GM21723 (cell line): Measurements from ENCODE around the gene FRMD4A.

ENCODE experiments used
- ATAC-seq: cut with Tn5 transposase; IDR thresholded peaks from one replicate; pipeline ENCODE4 v1.9.1; 2021; ENCODE audit warnings: mild to moderate bottlenecking, moderate library complexity; ENCODE audit not compliant: unreplicated experiment

The FRMD4A gene

DNA sequence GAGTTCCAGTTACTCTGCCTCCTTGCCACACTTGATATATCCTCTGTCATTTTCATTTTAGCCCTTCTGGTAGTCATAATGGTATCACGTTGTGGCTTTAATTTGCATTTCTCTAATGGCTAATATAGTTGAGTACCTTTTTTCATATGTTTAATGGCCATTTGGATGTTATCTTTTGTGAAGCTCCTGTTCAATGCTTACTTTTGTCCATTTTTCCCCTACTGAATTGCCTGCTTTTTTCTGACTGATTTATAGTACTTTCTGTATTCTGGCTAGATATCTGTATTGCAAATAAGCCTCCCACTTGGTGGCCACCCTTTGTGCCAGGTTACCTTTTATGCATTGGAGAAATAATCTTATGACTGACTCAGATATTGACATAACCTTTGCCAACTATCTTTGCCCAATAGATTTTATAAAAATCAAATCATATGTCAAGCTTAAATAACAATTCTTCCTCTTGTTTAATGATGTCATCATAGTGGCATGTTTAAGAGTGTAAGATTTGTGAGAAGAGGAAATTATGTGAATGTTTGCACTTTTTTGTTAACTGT lies 693.3 kb downstream of the FRMD4A start:
- no peak for ATAC-seq

- ATAC-seq: no peak
These were observed 693.9 kb downstream of the FRMD4A start for GRCh38 chr10:13636776-13637175.

- ATAC-seq: no peak
These were observed 696.5 kb downstream of the FRMD4A start for GRCh38 chr10:13634207-13634606.

DNA sequence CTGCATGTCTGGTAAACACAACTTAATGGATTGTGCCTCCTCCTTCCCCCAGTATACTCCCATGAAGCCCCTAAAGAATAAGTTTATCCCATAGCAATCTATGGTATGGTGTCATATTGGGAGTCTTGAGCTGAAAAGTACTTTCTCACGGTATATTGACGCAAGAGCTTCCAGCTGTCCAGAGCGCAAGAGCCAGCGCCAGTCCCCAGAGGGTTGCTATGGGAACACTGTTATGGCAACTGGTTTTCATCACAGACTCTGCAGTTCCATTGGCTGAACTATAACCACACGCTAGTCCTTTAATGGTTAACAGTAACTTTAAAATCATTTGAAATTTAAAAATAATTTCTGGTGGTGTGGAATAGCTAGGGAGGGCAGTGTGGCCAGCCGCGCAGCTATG lies 697.0 kb downstream of the FRMD4A start:
- ATAC-seq: no peak

DNA sequence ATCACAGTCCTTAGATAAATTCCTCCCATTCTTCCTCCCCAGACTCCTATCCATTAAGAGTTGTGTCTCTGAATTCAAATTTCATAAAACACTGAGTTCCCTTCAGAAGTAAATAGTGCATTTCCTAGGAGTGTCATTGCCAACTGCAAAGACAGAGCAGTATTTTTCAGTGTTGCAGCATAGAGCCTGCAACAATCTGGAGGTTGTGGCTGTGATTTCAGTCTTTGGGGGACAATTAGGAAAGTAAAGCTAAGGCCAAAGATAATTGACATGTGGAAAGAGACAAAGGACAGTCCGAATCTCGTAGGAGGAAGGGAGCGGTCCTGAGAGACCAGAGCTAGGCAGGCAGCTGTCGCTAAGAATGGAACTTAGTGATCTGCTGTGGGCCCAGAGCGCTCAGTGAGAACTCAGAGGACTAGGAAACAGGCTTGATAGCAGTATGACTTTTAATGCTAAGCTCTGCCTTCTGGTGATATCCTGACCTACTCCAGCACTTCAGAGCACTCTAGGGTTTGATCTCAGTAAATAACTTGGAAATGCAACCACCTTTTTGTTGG lies 697.8 kb downstream of the FRMD4A start:
- ATAC-seq: no peak

DNA sequence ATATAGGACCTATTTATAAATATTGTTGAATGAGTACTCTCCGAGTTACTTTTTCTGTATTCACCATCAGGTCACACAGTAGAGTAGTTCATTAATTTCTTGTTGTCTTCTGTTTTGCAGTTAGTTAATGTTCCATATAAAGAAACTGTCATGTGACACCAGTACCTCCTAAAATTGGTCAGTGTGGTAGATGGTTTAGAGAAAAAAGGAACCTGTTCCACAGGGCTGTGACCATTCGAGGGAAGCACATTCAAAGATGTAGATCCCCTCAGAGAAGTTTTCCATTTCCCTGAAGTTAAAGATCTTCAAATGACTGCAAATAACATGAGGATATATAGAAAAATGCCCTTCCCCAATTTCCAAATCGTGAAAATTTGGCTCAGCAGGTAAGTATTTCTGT lies 698.3 kb downstream of the FRMD4A start:
- ATAC-seq: no peak

- no peak for ATAC-seq
These were observed 699.1 kb downstream of the FRMD4A start for GRCh38 chr10:13631594-13631993.

DNA sequence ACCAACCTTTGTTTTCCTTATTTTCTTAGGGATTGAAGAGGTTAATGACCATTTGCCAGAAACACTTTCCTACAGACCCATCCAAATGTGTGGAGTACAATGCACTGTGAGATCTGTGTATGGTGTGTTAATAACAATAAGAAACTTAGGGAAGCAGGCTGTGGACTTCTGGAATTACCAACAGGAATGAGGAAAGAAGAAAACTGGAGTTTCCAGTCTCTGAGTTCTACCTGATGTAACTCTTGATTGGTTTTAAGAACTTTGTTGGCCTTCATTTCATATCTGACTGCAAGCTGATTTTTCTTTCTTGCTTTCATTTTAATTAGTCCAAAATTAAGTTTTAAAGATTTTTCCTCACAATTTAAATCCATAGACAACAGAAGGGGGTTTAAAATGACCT lies 700.5 kb downstream of the FRMD4A start:
- no peak for ATAC-seq

DNA sequence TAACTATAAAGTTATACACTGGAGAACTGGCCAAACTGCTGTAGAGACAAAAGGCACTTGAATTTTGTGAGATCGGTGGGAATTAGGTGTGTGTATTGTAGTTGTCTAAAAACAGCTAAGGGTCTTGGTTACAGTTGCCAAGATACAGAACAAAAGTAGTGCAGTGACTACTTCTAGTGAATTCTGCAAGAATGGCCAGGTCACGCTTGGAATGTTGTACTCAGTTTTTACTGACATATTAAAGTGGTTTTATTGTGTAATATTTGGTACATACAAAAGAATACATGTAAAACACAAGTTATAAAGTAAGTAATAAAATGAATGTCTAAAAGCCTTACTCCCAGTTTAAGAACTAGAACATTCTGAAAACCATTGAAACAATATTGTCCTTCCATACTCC lies 701.6 kb downstream of the FRMD4A start:
- ATAC-seq: no peak

- no peak for ATAC-seq
These were observed 702.1 kb downstream of the FRMD4A start for GRCh38 chr10:13628661-13629060.

- ATAC-seq: no peak
These were observed 703.0 kb downstream of the FRMD4A start for GRCh38 chr10:13627459-13628310.

GRCh38 chr10:13624630-13625029 lies 706.1 kb downstream of the FRMD4A start:
- no peak for ATAC-seq

GRCh38 chr10:13621931-13622330 lies 708.8 kb downstream of the FRMD4A start:
- ATAC-seq: no peak

- ATAC-seq: no peak
These were observed 713.6 kb downstream of the FRMD4A start for GRCh38 chr10:13617116-13617515.

DNA sequence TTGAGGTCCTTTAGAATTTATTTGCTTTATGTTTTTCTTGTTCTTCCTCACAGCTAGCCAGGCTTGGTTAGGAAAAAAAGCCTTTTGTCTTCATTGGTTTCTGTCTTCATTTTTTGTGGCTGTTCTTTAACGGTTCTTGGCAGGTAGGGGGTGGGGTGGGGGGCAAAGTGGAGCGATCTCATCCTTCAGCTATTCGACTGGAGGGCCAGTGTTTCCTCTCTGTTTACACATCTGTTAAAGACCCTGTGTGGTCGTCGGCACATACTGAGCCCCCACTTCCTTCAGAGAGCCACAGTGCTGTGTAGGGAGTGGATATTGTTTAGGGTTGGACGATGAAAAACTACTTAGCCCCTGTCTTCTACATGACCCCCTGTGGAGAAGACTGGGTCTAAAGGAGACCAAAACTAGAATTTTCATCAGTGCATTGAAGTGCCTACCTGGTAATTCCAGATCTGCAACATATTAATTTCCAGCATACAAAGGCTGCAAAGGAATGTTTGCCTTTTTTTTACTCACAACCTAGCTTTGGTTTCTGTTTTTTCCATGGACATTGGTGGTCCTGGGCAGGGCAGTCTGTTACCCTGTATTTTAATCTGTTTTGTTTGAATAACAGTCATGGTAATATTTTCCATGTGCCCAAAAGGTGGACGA lies 714.9 kb downstream of the FRMD4A start:
- no peak for ATAC-seq

DNA sequence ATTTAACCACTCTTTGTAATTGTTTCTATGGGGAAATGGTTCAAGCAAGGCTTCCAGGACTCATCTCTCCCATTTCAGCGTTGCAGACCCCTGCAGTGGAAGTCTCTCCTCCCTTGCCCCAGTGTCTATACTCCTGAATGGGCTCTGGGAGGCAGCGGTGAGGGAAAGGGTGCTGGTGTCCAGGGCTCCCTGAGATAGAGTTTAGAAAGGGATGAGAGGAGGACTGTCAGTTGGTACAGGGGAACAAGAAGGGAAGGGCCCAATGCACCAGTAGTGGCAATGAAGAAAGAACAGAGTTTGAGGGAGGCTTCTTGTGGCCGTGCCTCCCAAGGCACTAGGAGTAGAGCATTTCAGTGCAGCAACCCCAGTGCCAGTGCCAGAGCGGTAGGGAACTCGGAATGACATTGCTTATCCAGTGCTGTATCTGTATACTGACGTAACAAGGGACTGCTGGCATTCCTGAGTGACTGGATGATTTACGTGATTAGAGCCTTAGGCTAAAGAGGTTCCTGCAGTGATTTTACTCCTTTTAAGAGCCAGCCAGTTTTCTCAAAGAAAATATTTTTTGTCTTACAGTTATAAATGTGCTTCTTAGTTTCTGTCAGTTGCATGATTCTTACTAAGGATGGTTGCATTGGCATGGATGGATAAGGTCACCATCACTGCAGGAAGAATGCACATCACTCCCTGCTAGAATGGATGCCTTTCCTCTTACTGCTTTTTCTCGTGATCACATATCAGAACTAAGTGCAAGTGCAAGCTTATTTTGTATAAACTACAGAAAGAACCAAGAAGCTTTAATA lies 716.0 kb downstream of the FRMD4A start:
- ATAC-seq: no peak

DNA sequence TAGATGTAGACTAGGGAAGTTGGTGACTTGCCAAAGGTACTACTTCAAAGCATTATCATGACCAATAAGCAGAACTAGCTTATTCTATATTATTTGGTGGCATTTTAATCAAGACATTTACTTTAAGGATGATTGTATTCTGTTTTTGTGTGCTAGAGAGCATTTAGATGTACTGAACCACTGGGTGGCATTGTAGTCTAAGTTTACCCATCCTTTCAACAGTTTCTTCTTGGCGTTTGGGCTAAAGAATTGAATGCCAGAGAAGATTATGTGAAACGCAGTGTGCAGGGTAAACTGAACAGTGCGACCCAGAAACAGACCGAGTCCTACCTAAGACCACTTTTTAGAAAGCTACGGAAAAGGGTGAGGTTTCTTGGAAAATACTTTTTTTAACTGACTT lies 717.2 kb downstream of the FRMD4A start:
- ATAC-seq: no peak

DNA sequence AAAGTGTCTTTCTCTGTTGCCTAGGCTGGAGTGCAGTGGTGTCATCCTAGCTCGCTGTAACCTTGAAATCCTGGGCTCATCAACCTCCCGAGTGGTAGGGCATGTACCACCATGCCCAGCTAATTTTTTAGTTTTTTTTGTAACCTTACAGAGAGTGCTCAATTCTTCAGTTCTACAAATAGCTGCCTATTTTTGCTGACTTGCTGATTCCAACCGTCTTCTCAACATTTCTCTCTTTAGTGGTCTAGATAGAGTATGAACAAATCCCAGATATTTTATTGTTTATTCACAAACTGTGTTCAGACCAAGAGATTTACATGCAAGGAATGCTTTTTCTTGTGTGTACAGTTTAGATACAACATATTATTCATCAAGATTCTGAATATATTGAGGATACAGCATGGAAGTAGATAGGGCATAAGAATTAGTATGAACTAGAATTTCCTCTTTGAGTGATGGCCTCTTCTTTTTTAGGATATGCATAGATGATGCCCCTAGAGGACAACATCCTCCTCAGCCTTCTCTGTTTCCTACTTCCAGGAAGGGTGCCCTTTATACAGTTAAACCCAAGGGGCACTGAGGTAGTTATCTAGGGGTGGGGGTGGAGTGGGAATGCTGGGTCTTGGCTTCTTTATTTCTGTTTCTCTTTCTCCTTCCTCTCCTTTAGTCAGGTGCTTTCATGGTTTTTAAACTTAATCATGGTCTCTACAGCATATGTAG lies 717.9 kb downstream of the FRMD4A start:
- no peak for ATAC-seq

GRCh38 chr10:13608246-13608853 lies 722.4 kb downstream of the FRMD4A start:
- no peak for ATAC-seq
